ENCODE results near the gene ZFYVE21. TPM values are rescaled to one million over a fixed set of nuclear protein-coding genes. Genes with fewer than 3 reads are reported as not detected.

The ZFYVE21 gene
- total RNA-seq, 1 experiment from 2014 or later = 31.3 TPM

- DNase-seq (ENCODE audit: low read depth, low spot score) (no peak), ATAC-seq (no peak)
- no peaks in the 10 kb centered on the region for H3K9me2 ChIP-seq (ENCODE audit: insufficient read depth)
- H3K36me3 ChIP-seq (ENCODE audit: control insufficient read depth in 1 of 2, insufficient read depth in 2 of 2, low read length in 2 of 2) = peaks cover 5 to 11% of the 10 kb centered on the region in 2 experiments; a peak in 3 of 4 replicates
- H3K4me1 ChIP-seq (ENCODE audit: control insufficient read depth in 1 of 2, insufficient read depth in 2 of 2, low read length in 2 of 2) = no peaks in the 10 kb centered on the region
- no peaks in the 10 kb centered on the region for H3K9me3 ChIP-seq (ENCODE audit: control insufficient read depth in 1 of 2, insufficient read depth in 1 of 2, low read depth in 1 of 2, low read length in 2 of 2)
- TF ChIP-seq MAX (IDR thresholded peaks at IDR 0.05) = no peak
- TF ChIP-seq SRF (IDR thresholded peaks at IDR 0.05; ENCODE audit: low read depth) = no peak
- TF ChIP-seq CBX3 (IDR thresholded peaks at IDR 0.05; ENCODE audit: low read depth) = no peak
- no peak for TF ChIP-seq POLR2A (IDR thresholded peaks at IDR 0.05; ENCODE audit: borderline replicate concordance, extremely low read depth, insufficient read depth, insufficient read length)
- TF ChIP-seq EZH2 (IDR thresholded peaks at IDR 0.05) = no peak
- TF ChIP-seq YY1 (IDR thresholded peaks at IDR 0.05; ENCODE audit: extremely low read depth, insufficient replicate concordance, low read depth, low read length) = no peak
- no peak for TF ChIP-seq FOSL1 (IDR thresholded peaks at IDR 0.05; ENCODE audit: low read depth)
- no peak for TF ChIP-seq CEBPB (IDR thresholded peaks at IDR 0.05; ENCODE audit: low read depth)
- TF ChIP-seq EGR1 (IDR thresholded peaks at IDR 0.05; ENCODE audit: low read depth) = no peak
- TF ChIP-seq JUND (IDR thresholded peaks at IDR 0.05) = no peak
- no peak for TF ChIP-seq REST (IDR thresholded peaks at IDR 0.05; ENCODE audit: low read depth)
- no peak for TF ChIP-seq ATF3 (IDR thresholded peaks at IDR 0.05)
- no peak for TF ChIP-seq TCF7L2 (IDR thresholded peaks at IDR 0.05; ENCODE audit: borderline replicate concordance, extremely low read depth, insufficient read depth, insufficient read length)
- TF ChIP-seq SP1 (IDR thresholded peaks at IDR 0.05; ENCODE audit: low read depth) = no peak
- ChIA-PET RAD21 (ENCODE audit: low non-redundant PET in 1 of 2, low total read pairs in 2 of 2, uncharacterized antibody in 2 of 2, unreplicated experiment in 2 of 2) (no interaction called here), POLR2A (no interaction called here), CTCF (no interaction called here)
- H3K27ac ChIP-seq (ENCODE audit: low read depth, low read length) = 0 out of 2 replicates have a peak overlapping the region, but pooled peaks have one; percentile 10
- H3K4me3 ChIP-seq (replicated peaks in 1 of 2; ENCODE audit: low read depth in 1 of 2, low read length in 2 of 2) = no peak overlapping the region
- no peaks in the 10 kb centered on the region for H4K20me1 ChIP-seq (ENCODE audit: insufficient read depth)
- no peak overlapping the region for H2AFZ ChIP-seq (ENCODE audit: low read depth, low read length, poor library complexity, severe bottlenecking)
- H3K79me2 ChIP-seq (ENCODE audit: insufficient read depth, low read length) = peaks cover 7% of the 10 kb centered on the region; the same call in 1 of the 2 replicates
- H3K27me3 ChIP-seq (ENCODE audit: insufficient read depth, low read length) = no peaks in the 10 kb centered on the region
- intact Hi-C loops (cut with micrococcal nuclease) = no loop called here
- H3K4me2 ChIP-seq (ENCODE audit: low read length) = no peak overlapping the region
- no peak overlapping the region for H3K9ac ChIP-seq (ENCODE audit: low read length)
- BruUV-seq (replicated peaks) = no TSS peak
Observed at GRCh38 chr14:103699901-103700752, 15.5 kb upstream of the ZFYVE21 start.
